ENCODE results near the gene CA4. TPM values are rescaled to one million over a fixed set of nuclear protein-coding genes. Genes with fewer than 3 reads are reported as not detected.
"Not testable (repeated sequence)": the region's sequence is repeated elsewhere in the genome, so short reads cannot be mapped to it uniquely, and the experiment has no call there.

The CA4 gene
- total and polyA plus RNA-seq, 7 donors: 2.1 to 300 (median 91.3) TPM; not detected in 2

GRCh38 chr17:60106340-60107059 lies 43.3 kb upstream of the CA4 start:
- intact Hi-C loops (cut with DNase I): no loop called here
- no peaks in the 10 kb centered on the region for H3K27me3 ChIP-seq
- H3K9me3 ChIP-seq: no peaks in the 10 kb centered on the region
- no peak for DNase-seq
- H3K4me1 ChIP-seq: no peaks in the 10 kb centered on the region
- no peak overlapping the region for H3K4me3 ChIP-seq
- TF ChIP-seq, protein P1, sequence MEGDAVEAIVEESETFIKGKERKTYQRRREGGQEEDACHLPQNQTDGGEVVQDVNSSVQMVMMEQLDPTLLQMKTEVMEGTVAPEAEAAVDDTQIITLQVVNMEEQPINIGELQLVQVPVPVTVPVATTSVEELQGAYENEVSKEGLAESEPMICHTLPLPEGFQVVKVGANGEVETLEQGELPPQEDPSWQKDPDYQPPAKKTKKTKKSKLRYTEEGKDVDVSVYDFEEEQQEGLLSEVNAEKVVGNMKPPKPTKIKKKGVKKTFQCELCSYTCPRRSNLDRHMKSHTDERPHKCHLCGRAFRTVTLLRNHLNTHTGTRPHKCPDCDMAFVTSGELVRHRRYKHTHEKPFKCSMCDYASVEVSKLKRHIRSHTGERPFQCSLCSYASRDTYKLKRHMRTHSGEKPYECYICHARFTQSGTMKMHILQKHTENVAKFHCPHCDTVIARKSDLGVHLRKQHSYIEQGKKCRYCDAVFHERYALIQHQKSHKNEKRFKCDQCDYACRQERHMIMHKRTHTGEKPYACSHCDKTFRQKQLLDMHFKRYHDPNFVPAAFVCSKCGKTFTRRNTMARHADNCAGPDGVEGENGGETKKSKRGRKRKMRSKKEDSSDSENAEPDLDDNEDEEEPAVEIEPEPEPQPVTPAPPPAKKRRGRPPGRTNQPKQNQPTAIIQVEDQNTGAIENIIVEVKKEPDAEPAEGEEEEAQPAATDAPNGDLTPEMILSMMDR (IDR thresholded peaks at IDR 0.05): no peak
- TF ChIP-seq POLR2AphosphoS5 (IDR thresholded peaks at IDR 0.05): no peak
- no peak for TF ChIP-seq EP300 (IDR thresholded peaks at IDR 0.05)
- no peak for TF ChIP-seq POLR2A (IDR thresholded peaks at IDR 0.05)
- 79 to 91% methylated on average over 5 of the region's 5 CpGs for WGBS, 2 donors
- H3K27ac ChIP-seq: no peak overlapping the region
- H3K36me3 ChIP-seq: no peaks in the 10 kb centered on the region

DNA sequence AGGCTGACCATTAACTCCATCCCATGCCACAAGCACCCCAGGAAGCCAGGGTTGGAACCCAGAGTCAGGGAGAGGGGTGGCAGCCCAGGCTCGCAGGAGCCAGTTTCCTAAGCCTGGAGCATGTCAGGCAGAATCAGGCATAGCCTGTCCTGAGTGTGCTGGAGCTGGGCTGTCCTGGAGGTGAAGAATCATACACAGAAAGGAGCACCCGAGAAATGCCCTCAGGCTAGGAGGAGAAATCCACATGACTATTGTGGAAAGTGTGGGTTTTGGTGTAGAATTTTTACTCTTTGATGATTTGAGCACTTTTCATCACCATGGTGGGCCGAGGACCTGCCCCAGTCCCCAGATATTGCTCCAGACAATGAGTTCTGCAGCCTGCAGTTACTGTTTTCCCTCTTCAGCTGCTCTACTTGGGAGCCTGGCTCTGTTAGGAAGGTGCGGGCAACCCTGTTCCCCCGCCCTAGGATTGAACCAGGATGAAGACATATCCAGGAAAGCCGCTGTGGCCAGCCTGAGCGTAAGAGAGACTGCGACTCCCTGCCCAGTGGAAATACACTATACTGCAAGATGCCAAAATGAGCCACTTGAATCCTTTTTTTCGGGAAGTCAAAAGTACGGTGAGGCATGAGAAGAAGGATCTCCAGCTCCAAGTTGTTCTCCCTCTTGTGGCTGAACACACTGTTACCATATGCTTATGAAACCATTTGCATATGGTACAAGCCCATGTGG lies 42.1 kb upstream of the CA4 start:
- H3K4me1 ChIP-seq: no peaks in the 10 kb centered on the region
- no peak overlapping the region for H3K4me3 ChIP-seq
- H3K9me3 ChIP-seq: no peaks in the 10 kb centered on the region
- H3K36me3 ChIP-seq: no peaks in the 10 kb centered on the region
- H3K27me3 ChIP-seq: no peaks in the 10 kb centered on the region
- no peak for DNase-seq
- no peak overlapping the region for H3K27ac ChIP-seq
- intact Hi-C loops (cut with DNase I): no loop called here
- TF ChIP-seq, protein P1 (IDR thresholded peaks at IDR 0.05): no peak
- TF ChIP-seq POLR2A (IDR thresholded peaks at IDR 0.05) (no peak), EP300 (IDR thresholded peaks at IDR 0.05) (no peak), POLR2AphosphoS5 (IDR thresholded peaks at IDR 0.05) (no peak)
- WGBS, 2 donors: 86 to 89% methylated on average over 10 of the region's 10 CpGs

DNA sequence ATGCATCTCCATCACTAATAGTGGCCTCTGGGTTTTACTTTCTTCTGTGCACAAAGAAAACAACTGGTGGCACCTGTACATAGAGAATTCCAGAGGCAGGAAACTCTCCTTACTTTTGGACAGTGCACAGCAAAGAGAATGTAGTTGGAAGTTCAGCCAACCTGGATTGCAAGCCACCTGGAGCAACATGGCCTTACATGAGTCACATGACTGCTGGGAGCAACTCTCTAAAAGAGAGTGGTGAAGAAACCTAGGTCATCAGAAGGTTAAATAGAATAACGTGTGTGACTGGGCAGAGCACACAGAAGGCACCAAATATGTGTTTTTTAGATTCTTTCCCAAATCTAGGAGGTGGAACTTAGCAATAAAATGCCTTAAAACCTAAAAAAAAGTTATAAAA lies 41.5 kb upstream of the CA4 start:
- H3K9me3 ChIP-seq; H3K4me3 ChIP-seq; DNase-seq; H3K27ac ChIP-seq; intact Hi-C loops (cut with DNase I); H3K27me3 ChIP-seq; H3K36me3 ChIP-seq; H3K4me1 ChIP-seq: not testable (repeated sequence)
- 14 to 56% methylated on average over 1 of the region's 1 CpG for whole genome bisulfite sequencing, 2 donors

- Histone ChIP-seq H3K4me3 (no peak overlapping the region), H3K27me3 (no peaks in the 10 kb centered on the region), H3K27ac (no peak overlapping the region), H3K36me3 (no peaks in the 10 kb centered on the region), H3K4me1 (no peaks in the 10 kb centered on the region), H3K9me3 (no peaks in the 10 kb centered on the region)
- TF ChIP-seq EP300 (IDR thresholded peaks at IDR 0.05) (no peak), POLR2AphosphoS5 (IDR thresholded peaks at IDR 0.05) (no peak), POLR2A (IDR thresholded peaks at IDR 0.05) (no peak)
- TF ChIP-seq, protein P1 (IDR thresholded peaks at IDR 0.05): no peak
- no peak for DNase-seq
- intact Hi-C loops (cut with DNase I): no loop called here
- 74 to 81% methylated on average over 4 of the region's 4 CpGs for WGBS, 2 donors
Observed at GRCh38 chr17:60108712-60109111, 41.1 kb upstream of the CA4 start.

DNA sequence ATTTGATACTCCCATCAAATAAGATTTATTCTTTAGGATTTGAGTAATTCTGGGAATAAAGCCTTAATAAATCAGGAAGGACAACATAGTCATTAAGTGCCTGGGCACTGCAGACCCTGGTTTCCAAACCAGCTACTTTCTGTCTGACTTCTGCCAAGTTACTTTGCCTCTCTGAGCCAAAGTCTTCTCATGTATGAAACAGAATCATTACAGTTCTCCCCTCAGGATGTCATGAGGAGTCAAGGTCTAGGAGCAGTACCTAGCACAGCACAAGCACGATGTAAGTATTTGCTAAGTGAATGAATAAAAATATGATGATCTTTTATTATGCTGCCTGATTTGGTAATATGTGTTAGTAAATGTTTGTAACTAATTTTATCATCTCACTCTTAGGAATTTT lies 40.6 kb upstream of the CA4 start:
- H3K4me1 ChIP-seq: no peaks in the 10 kb centered on the region
- H3K36me3 ChIP-seq: no peaks in the 10 kb centered on the region
- DNase-seq: no peak
- no peak overlapping the region for H3K27ac ChIP-seq
- H3K4me3 ChIP-seq: no peak overlapping the region
- no peaks in the 10 kb centered on the region for H3K27me3 ChIP-seq
- H3K9me3 ChIP-seq: no peaks in the 10 kb centered on the region
- intact Hi-C loops (cut with DNase I): no loop called here
- TF ChIP-seq, protein P1 (IDR thresholded peaks at IDR 0.05): no peak
- TF ChIP-seq POLR2AphosphoS5 (IDR thresholded peaks at IDR 0.05) (no peak), POLR2A (IDR thresholded peaks at IDR 0.05) (no peak), EP300 (IDR thresholded peaks at IDR 0.05) (no peak)
- WGBS, 2 donors: 48 to 95% methylated on average over 1 of the region's 1 CpG

Measured in sigmoid colon (tissue), 7 donors.